Stimulated activated CD4-positive, alpha-beta T cell treated with anti-CD3 and anti-CD28 coated beads, Interleukin-1b, Interleukin-23, amount 100 ng/mL, for 24 hours (primary cell): ENCODE data around the gene SDCBP2.
"Not testable (repeated sequence)": the region's sequence is repeated elsewhere in the genome, so short reads cannot be mapped to it uniquely, and the experiment has no call there.

ENCODE experiments used
- DNase-seq, 4 experiments: peaks; one replicate each; pipeline ENCODE4 v3.0.0-alpha.2; 2020; ENCODE audit warnings: low read depth in 4 of 4, low spot score in 1 of 4

Gene SDCBP2

DNA sequence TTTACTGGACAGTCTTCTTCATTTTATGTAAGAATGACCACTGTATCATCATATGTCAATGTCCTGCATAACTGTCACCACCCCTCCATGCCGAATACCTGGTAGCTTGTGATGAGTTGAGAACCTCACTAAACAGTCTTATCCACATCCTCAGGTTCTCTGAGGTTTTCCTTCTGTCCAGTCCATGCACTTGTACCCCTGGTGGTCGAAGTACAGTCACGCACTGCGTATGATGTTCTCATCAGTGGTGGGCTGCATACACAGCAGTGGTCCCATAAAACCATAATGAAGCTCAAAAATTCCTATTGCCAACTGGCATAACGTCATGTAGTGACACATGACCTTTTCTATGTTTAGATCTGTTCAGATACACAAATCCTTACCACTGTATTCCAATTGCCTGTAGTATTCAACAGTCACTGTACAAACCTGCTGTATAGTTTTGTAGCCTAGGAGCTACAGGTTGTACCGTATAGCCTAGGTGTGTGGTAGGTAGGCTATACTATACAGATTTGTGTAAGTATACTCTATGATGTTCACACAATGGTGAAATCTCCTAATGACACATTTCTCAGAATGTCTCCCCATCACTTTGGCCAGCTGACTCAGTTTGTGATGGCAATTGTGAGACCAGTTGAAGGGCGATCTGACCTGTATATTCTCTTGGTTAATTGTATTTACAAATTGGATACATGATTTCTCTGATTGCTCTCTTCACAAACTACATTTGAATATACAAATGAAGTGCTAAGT, 31.3 kb upstream of the SDCBP2 start:
- DNase-seq: no peak

DNA sequence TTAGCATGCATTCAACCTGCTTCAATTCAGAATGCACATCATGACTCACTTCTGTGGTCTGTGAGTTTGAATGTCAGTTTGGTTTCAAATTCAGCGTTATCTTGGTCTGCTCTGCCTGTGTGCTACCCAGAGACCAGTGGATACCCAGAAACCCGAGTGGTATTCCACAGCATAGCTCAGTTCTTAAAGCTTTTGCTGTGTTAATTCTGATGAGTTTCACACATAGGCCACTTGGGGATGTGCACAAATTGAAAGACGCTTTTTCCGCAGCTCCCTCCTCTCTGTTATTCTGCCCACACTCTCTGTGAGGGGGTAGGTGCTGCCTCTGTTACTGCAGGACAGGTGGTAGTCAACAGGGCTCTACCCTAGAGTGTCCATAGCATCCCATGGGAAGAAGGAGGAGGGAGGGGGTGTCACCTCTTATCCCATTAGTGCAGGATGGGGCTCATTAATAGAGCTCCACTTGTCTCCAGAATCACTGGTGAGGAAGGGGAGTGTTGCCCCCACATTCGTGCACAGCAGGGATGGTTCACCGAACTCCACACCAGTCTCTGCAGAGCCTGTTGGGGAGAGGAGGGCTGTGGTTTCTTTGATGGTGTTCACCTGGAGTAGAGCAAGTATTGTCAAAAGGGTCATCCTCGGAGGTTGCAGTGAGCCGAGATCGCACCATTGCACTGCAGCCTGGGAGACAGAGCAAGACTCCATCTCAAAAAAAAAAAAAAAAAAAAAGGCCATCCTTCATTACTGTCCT, 29.2 kb upstream of the SDCBP2 start:
- DNase-seq: peak in 1 of 4 experiments; percentile 8

GRCh38 chr20:1353956-1354355, 25.0 kb upstream of the SDCBP2 start:
- no peak for DNase-seq

GRCh38 chr20:1346315-1346969, 17.5 kb upstream of the SDCBP2 start:
- no peak for DNase-seq

GRCh38 chr20:1345756-1346093, 16.8 kb upstream of the SDCBP2 start:
- no peak for DNase-seq

GRCh38 chr20:1345030-1345755, 16.3 kb upstream of the SDCBP2 start:
- no peak for DNase-seq

GRCh38 chr20:1343446-1344124, 14.6 kb upstream of the SDCBP2 start:
- not testable (repeated sequence) for DNase-seq

- no peak for DNase-seq
These were observed 12.8 kb upstream of the SDCBP2 start for GRCh38 chr20:1341561-1342265.

- DNase-seq: no peak
These were observed 9.9 kb upstream of the SDCBP2 start for GRCh38 chr20:1338801-1339200.

GRCh38 chr20:1338096-1338495, 9.2 kb upstream of the SDCBP2 start:
- no peak for DNase-seq

DNA sequence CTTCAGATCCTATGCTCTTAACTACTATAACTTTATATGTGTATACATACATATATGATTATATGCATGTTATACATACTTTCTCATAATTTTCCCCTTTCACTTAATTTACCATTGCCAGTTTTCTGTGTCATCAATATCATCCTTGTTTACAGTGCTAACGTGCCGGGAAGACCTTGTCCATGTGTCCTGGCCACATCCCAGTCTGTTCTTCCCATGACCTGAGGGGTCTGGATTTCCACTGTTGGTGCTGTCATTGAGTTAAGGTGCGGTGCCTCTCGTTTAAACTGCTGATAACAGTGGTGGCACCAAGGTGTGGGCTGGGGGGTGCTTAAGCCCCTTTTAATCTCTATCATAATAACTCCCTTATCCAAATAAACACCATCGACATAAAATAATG, 8.5 kb upstream of the SDCBP2 start:
- DNase-seq: no peak

- DNase-seq: no peak
These were observed 7.9 kb upstream of the SDCBP2 start for GRCh38 chr20:1336699-1337367.

DNA sequence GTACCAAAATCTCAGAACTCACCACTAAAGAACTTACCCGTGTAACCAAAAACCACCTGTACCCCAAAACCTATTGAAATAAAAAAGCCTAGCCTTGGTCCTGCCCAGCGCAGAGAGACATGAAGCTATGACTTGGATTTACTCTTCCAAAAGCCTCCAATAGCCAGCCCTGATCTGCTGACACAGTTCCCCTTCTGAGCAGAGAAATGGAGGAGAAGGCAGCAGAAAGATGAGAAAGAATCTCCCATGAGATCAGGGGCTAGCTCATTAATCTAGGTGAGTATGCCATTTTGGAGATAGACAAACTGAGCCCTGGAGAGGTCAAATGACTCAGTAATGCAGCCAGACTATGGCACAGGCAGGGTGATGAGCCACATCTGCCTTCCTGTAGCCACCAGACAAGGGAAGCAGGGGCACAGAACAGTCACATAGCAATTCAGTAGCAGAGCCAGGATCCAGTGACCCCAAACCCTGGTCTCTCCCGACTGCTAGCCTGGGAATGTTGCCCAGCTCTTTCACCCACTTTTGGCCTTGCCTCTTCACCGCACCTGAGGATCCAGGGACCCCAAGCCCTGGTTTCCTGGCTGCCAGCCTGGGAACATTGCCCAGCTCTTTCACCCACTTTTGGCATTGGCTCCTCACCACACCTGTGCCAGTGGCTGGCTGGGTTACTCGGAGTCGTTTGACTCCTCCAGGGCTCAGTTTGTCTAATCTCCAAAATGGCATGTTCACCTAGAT, 7.2 kb upstream of the SDCBP2 start:
- no peak for DNase-seq

- DNase-seq: no peak
These were observed 5.8 kb upstream of the SDCBP2 start for GRCh38 chr20:1334761-1335160.

DNA sequence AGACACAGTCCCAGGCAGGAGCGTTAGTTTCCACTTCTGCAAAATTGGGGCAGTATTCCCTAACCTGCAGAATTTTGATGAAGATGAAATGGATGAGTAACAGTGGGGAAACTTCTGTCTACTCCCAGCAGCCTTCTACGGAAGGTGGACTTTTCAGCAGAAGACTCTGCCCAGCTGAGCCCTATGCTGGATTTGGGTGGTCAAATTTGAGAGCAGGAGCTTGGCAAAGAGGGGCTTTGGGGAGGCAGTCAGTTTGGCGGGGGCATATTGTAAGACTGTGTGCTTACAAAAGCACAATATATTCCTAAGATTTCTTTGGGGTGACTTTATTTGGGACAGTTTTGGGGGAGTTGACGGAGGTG, 5.4 kb upstream of the SDCBP2 start:
- DNase-seq: no peak

DNA sequence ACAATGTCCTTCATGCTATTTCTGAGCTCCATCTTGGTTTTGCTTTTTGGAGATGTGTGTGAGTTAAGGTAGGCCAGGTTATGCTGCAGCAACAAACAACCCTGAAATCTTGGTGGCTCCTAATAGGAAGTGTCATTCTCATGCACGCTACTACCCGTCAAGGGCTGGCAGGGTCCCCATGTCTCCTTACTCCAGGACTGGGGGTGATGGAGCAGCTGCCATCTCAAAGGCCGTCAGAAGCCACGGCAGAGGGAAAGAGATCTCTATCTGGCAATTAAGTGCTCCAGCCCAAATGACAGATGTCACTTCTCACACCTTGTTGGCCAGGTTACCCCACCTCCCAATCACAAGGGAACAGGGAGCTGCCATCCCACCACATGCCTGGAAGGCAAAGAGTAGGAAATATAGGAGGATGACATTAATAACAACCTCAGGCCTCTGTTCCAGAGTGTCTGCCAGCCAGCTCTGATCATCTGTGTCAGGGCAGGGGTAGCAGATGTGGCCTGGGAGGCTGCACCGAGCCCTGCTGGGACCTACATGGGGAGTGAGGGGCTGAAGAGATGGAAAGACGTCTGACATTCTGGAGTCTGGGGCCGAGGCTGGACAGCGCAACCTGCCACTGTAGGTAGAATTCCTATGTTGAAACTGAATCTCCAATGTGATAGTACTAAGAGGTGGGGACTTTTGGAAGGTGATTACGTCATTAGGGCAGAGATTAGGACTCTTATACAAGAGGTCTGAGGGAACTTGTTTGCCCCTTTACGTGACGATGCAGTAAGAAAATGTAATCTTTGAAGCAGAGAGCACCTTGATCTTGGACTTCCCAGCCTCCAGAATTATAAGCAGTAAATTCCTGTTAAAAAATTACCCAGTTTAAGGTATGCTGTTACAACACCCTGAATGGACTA, 4.8 kb upstream of the SDCBP2 start:
- no peak for DNase-seq

- DNase-seq: no peak
These were observed 3.9 kb upstream of the SDCBP2 start for GRCh38 chr20:1332749-1333300.
